ENCODE measurements around the gene ARHGEF7. TPM values are rescaled to one million over a fixed set of nuclear protein-coding genes. Genes with fewer than 3 reads are reported as not detected.

The ARHGEF7 gene
- total RNA-seq, 5 donors from 2014 or later (not counting 1 experiment from before 2014, with no cell fraction given) = 68.0 to 85.8 (median 83.7) TPM

DNA sequence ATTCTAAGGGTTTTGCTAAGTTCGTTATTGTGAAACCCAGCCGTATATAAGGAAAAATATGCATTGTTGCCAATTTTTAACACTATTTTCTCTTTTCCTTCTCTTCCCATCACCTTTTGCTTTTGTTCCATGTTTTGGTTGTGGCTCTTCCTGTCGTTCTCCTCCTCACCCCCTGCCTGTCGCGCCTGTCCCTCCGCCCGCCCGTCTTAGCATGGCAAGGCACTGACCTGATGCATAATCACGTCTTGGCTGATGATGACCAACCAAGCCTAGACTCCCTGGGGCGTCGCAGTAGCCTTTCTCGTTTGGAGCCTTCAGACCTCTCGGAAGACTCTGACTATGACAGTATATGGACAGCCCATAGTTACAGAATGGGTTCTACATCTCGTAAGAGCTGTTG is 176.8 kb downstream of the ARHGEF7 start:
- H3K9me3 Mint-ChIP-seq = no peaks in the 10 kb centered on the region
- ATAC-seq (replicated peaks in 1 of 4) = no peak
- H3K4me1 ChIP-seq (ENCODE audit: control insufficient read depth in 1 of 2, extremely low read depth in 1 of 2, insufficient read depth in 2 of 2, low read length in 2 of 2) = peaks cover 0 to 7% of the 10 kb centered on the region in 2 experiments
- peaks cover 71% of the 10 kb centered on the region for H3K36me3 Mint-ChIP-seq
- H3K27ac Mint-ChIP-seq = no peak overlapping the region
- POLR2A ChIA-PET = no interaction called here
- DNase-seq = no peak
- H3K4me3 ChIP-seq (ENCODE audit: control insufficient read depth in 1 of 2, extremely low read depth in 1 of 2, low read length in 1 of 2) = no peak overlapping the region
- peaks cover 11 to 28% (median 26%) of the 10 kb centered on the region in 3 donors for H3K4me1 Mint-ChIP-seq
- peaks cover 12 to 60% of the 10 kb centered on the region in 2 donors for H3K36me3 ChIP-seq (ENCODE audit: control insufficient read depth in 2 of 2, extremely low read depth in 1 of 2, insufficient read depth in 1 of 2, low read length in 1 of 2)
- CTCF ChIA-PET = no interaction called here
- no peak overlapping the region for H3K27ac ChIP-seq (ENCODE audit: low read length)
- no peaks in the 10 kb centered on the region for H3K27me3 ChIP-seq (replicated peaks in 1 of 2; ENCODE audit: control insufficient read depth in 2 of 2, extremely low read depth in 1 of 2, insufficient read depth in 2 of 2, low read length in 1 of 2)
- 96% methylated on average over 9 of the region's 14 CpGs for WGBS (ENCODE audit: insufficient coverage)
- H3K27me3 Mint-ChIP-seq = no peaks in the 10 kb centered on the region
- no peaks in the 10 kb centered on the region for H3K9me3 ChIP-seq
- no peak overlapping the region for H3K4me3 Mint-ChIP-seq

DNA sequence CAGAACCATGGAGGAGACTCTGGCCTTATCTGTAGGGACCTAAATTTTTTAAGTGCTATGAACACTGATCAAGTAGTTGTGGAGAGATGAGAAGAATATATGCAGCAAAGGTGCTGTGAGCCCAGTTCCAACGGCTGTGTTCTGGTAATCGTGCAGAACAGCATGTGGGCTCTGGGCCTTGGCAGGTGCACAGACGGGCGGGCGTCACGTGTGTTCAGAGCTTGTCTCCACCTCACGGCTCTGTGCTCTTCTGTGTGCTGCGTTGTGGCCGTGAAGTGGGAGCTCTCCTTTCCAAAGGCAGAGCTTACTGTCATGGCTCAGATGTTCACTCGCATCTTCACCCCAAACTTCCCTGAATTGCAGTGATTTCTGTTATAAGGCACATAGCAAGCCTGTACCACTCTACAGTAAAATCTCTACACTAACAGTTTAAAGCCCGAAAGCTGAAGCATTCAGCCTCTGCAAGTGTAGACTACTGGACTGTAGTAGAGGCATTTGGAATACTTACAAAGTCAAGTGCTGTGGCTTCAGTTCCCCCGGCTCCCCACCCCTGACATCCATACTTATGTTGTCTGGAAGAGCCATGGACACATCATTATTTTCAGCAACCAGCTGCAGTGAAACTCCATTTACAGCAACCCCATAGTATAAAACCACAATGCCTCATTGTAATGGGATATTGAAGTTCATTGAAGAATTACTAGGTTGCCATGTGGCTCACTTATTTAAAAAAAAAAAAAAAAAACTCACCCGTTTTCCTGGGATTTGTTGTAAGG is 177.8 kb downstream of the ARHGEF7 start:
- ChIA-PET CTCF (no interaction called here), POLR2A (no interaction called here)
- ATAC-seq (replicated peaks in 1 of 4) (no peak), DNase-seq (no peak)
- Mint-ChIP-seq H3K27ac (no peak overlapping the region), H3K4me3 (no peak overlapping the region), H3K4me1 (peaks cover 11 to 31% (median 26%) of the 10 kb centered on the region in 3 donors), H3K27me3 (no peaks in the 10 kb centered on the region), H3K9me3 (no peaks in the 10 kb centered on the region), H3K36me3 (peaks cover 71% of the 10 kb centered on the region)
- Histone ChIP-seq H3K27ac (ENCODE audit: low read length) (no peak overlapping the region), H3K9me3 (no peaks in the 10 kb centered on the region), H3K36me3 (ENCODE audit: control insufficient read depth in 2 of 2, extremely low read depth in 1 of 2, insufficient read depth in 1 of 2, low read length in 1 of 2) (peaks cover 12 to 50% of the 10 kb centered on the region in 2 donors), H3K4me1 (ENCODE audit: control insufficient read depth in 1 of 2, extremely low read depth in 1 of 2, insufficient read depth in 2 of 2, low read length in 2 of 2) (peaks cover 0 to 7% of the 10 kb centered on the region in 2 experiments), H3K27me3 (replicated peaks in 1 of 2; ENCODE audit: control insufficient read depth in 2 of 2, extremely low read depth in 1 of 2, insufficient read depth in 2 of 2, low read length in 1 of 2) (no peaks in the 10 kb centered on the region), H3K4me3 (ENCODE audit: control insufficient read depth in 1 of 2, extremely low read depth in 1 of 2, low read length in 1 of 2) (no peak overlapping the region)
- 97% methylated on average over 6 of the region's 13 CpGs for WGBS (ENCODE audit: insufficient coverage)

DNA sequence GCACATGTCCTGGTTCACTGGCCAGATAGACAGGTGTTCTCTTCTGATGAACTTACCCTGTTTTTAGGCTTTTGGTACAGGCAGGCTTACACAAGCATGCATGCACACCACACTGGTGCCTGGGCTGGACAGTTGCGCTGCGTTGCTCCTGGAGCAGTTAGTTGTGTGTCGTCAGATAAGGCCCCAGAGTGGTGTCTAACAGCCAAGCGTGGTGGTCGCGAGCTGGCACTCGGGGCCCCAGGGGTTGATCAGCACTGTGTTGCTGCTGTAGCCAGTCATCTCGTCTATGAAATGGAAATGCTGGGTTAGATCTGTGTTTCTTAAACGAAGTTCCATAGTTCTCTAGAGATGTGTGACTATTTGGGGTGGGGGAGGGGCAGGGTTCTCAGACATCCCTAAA is 180.8 kb downstream of the ARHGEF7 start:
- Histone ChIP-seq H3K4me3 (ENCODE audit: control insufficient read depth in 1 of 2, extremely low read depth in 1 of 2, low read length in 1 of 2) (no peak overlapping the region), H3K9me3 (no peaks in the 10 kb centered on the region), H3K27me3 (replicated peaks in 1 of 2; ENCODE audit: control insufficient read depth in 2 of 2, extremely low read depth in 1 of 2, insufficient read depth in 2 of 2, low read length in 1 of 2) (no peaks in the 10 kb centered on the region), H3K27ac (ENCODE audit: low read length) (no peak overlapping the region), H3K36me3 (ENCODE audit: control insufficient read depth in 2 of 2, extremely low read depth in 1 of 2, insufficient read depth in 1 of 2, low read length in 1 of 2) (peaks cover 6 to 37% of the 10 kb centered on the region in 2 donors), H3K4me1 (ENCODE audit: control insufficient read depth in 1 of 2, extremely low read depth in 1 of 2, insufficient read depth in 2 of 2, low read length in 2 of 2) (peaks cover 0 to 7% of the 10 kb centered on the region in 2 experiments)
- ChIA-PET CTCF (no interaction called here), POLR2A (no interaction called here)
- Mint-ChIP-seq H3K36me3 (peaks cover 74% of the 10 kb centered on the region), H3K27ac (no peak overlapping the region), H3K27me3 (no peaks in the 10 kb centered on the region), H3K4me1 (peaks cover 11 to 31% (median 26%) of the 10 kb centered on the region in 3 donors), H3K4me3 (no peak overlapping the region), H3K9me3 (no peaks in the 10 kb centered on the region)
- ATAC-seq (replicated peaks in 1 of 4) (no peak), DNase-seq (no peak)
- WGBS (ENCODE audit: insufficient coverage) = 95% methylated on average over 8 of the region's 9 CpGs

DNA sequence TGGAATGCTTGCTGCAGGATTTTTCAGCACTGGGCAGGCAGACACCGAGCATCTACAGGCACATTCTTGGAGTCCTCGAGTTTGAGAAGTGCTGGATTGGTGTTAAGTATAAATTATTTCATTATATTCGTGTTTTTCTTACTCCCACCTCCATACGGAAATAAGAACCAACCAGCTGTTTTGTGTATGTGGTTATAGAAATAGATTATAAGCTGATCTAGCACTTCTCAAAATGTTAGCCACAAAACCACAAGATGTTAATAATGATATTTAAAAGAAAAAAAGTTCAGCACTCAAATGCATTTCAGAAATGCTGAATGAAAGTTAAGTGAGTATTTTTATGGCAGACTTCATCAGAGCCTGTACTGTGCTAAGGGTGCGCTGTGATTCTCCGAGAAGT is 181.3 kb downstream of the ARHGEF7 start:
- POLR2A ChIA-PET = no interaction called here

DNA sequence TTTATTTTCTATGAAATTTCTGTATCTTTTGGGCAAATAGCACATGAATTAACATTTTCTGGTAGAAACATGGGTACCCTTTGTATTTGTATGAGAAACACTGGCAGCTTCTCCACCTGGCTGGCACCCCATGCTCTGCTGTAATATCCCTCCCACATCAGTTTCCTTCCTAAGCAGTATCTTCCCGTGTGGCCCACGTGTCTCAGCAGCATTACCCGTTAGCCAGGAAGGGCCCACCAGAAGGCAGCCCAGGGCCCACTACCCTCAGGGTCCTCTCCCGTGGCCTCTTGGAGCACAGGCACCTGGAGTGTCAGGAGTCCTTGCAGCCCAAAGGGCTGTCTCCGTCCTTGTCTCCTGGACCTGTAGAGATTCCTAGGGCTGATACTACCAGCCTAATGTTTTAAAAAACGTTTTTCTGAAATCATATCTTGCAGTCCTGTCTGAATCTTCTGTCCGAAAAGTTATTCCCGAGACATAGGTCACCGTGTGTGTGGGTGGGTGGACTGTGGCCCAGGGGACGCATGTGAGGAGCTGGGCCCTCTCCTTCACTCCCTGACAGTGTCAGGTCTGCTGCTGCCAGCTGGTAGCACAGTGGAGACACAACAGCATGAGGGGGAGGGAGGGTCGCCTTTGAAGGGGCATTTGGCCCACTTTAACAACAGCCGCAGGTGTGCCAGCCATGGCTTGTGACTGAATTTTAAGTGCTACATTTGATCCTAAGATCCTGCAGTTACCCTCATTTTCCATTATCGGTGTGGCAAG is 183.3 kb downstream of the ARHGEF7 start:
- H3K36me3 ChIP-seq (ENCODE audit: control insufficient read depth in 2 of 2, extremely low read depth in 1 of 2, insufficient read depth in 1 of 2, low read length in 1 of 2) = peaks cover 3 to 39% of the 10 kb centered on the region in 2 donors
- no peak for ATAC-seq (replicated peaks in 1 of 4)
- no peaks in the 10 kb centered on the region for H3K27me3 ChIP-seq (replicated peaks in 1 of 2; ENCODE audit: control insufficient read depth in 2 of 2, extremely low read depth in 1 of 2, insufficient read depth in 2 of 2, low read length in 1 of 2)

More for the DNA sequence above, 181.3 kb downstream of the ARHGEF7 start:
- H3K9me3 Mint-ChIP-seq = no peaks in the 10 kb centered on the region
- WGBS (ENCODE audit: insufficient coverage) = no CpG with 5 or more reads among the region's 6 CpGs
- H3K27me3 ChIP-seq (replicated peaks in 1 of 2; ENCODE audit: control insufficient read depth in 2 of 2, extremely low read depth in 1 of 2, insufficient read depth in 2 of 2, low read length in 1 of 2) = no peaks in the 10 kb centered on the region
- peaks cover 6 to 37% of the 10 kb centered on the region in 2 donors for H3K36me3 ChIP-seq (ENCODE audit: control insufficient read depth in 2 of 2, extremely low read depth in 1 of 2, insufficient read depth in 1 of 2, low read length in 1 of 2)
- H3K4me1 ChIP-seq (ENCODE audit: control insufficient read depth in 1 of 2, extremely low read depth in 1 of 2, insufficient read depth in 2 of 2, low read length in 2 of 2) = peaks cover 0 to 7% of the 10 kb centered on the region in 2 experiments
- no peak overlapping the region for H3K27ac ChIP-seq (ENCODE audit: low read length)
- no peak overlapping the region for H3K27ac Mint-ChIP-seq
- ATAC-seq (replicated peaks in 1 of 4) = no peak
- H3K4me3 ChIP-seq (ENCODE audit: control insufficient read depth in 1 of 2, extremely low read depth in 1 of 2, low read length in 1 of 2) = no peak overlapping the region
- CTCF ChIA-PET = no interaction called here
- peak in 1 of 35 experiments; percentile 8 for DNase-seq
- peaks cover 11 to 31% (median 26%) of the 10 kb centered on the region in 3 donors for H3K4me1 Mint-ChIP-seq
- H3K9me3 ChIP-seq = no peaks in the 10 kb centered on the region
- no peak overlapping the region for H3K4me3 Mint-ChIP-seq
- H3K27me3 Mint-ChIP-seq = no peaks in the 10 kb centered on the region
- H3K36me3 Mint-ChIP-seq = peaks cover 74% of the 10 kb centered on the region

DNA sequence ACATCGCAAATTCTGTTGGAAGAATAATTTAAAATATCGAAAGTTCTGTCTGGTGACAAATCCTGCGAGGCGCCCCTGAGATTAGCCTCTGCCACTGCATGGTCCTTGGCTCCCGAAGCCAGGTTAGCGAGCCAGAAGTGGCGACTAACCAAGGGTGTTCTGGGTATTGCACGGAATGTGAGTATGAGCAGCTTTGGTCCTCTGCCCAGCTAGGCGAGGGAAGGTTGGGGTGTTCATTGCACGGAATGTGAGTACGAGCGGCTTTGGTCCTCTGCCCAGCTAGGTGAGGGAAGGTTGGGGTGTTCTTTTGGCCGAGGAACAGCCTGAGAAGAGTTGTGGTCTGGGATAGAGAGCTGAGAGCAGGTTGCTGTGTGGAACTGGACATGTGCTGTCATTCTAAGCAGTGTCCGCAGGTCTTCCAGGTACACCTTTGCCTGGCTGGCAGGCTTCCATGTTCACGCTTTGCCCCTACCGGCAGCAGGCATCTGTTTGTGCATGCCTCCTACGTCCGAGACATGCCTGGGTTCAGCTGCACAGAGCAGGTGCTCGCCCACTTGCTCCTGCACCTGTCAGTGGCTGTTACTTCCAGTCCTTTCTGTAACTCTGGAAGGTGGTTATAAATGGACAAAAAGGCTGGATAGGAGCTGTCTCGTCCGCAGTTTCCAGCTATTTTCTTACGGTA is 187.1 kb downstream of the ARHGEF7 start:
- peaks cover 0 to 6% of the 10 kb centered on the region in 2 experiments for H3K4me1 ChIP-seq (ENCODE audit: control insufficient read depth in 1 of 2, extremely low read depth in 1 of 2, insufficient read depth in 2 of 2, low read length in 2 of 2)
- H3K9me3 Mint-ChIP-seq = no peaks in the 10 kb centered on the region
- H3K4me1 Mint-ChIP-seq = peaks cover 0 to 1% (median 0%) of the 10 kb centered on the region in 3 donors
- H3K27ac ChIP-seq (ENCODE audit: low read length) = no peak overlapping the region
- peaks cover 89% of the 10 kb centered on the region for H3K36me3 Mint-ChIP-seq
- ATAC-seq (replicated peaks in 1 of 4) (no peak), DNase-seq (no peak)
- H3K27me3 ChIP-seq (replicated peaks in 1 of 2; ENCODE audit: control insufficient read depth in 2 of 2, extremely low read depth in 1 of 2, insufficient read depth in 2 of 2, low read length in 1 of 2) = no peaks in the 10 kb centered on the region
- peaks cover 10 to 64% of the 10 kb centered on the region in 2 donors for H3K36me3 ChIP-seq (ENCODE audit: control insufficient read depth in 2 of 2, extremely low read depth in 1 of 2, insufficient read depth in 1 of 2, low read length in 1 of 2)
- H3K27me3 Mint-ChIP-seq = no peaks in the 10 kb centered on the region
- H3K4me3 ChIP-seq (ENCODE audit: control insufficient read depth in 1 of 2, extremely low read depth in 1 of 2, low read length in 1 of 2) = no peak overlapping the region
- no peaks in the 10 kb centered on the region for H3K9me3 ChIP-seq
- 95% methylated on average over 19 of the region's 22 CpGs for WGBS (ENCODE audit: insufficient coverage)
- CTCF ChIA-PET = no interaction called here
- no peak overlapping the region for H3K27ac Mint-ChIP-seq
- H3K4me3 Mint-ChIP-seq = no peak overlapping the region
- POLR2A ChIA-PET = interaction anchor here in 1 of 2 donors (0.7 kb wide), 1 partner anchor 187 kb away, joined by 3 read pairs; no protein-coding TSS in a partner anchor

More for the DNA sequence above, 183.3 kb downstream of the ARHGEF7 start:
- Histone ChIP-seq H3K4me1 (ENCODE audit: control insufficient read depth in 1 of 2, extremely low read depth in 1 of 2, insufficient read depth in 2 of 2, low read length in 2 of 2) (peaks cover 0 to 9% of the 10 kb centered on the region in 2 experiments), H3K9me3 (no peaks in the 10 kb centered on the region), H3K27ac (ENCODE audit: low read length) (no peak overlapping the region), H3K4me3 (ENCODE audit: control insufficient read depth in 1 of 2, extremely low read depth in 1 of 2, low read length in 1 of 2) (no peak overlapping the region)
- no peak overlapping the region for H3K4me3 Mint-ChIP-seq
- no peak overlapping the region for H3K27ac Mint-ChIP-seq
- peaks cover 77% of the 10 kb centered on the region for H3K36me3 Mint-ChIP-seq
- DNase-seq = no peak
- peaks cover 11 to 31% (median 26%) of the 10 kb centered on the region in 3 donors for H3K4me1 Mint-ChIP-seq
- H3K27me3 Mint-ChIP-seq = no peaks in the 10 kb centered on the region
- 95% methylated on average over 12 of the region's 13 CpGs for WGBS (ENCODE audit: insufficient coverage)
- ChIA-PET CTCF (interaction anchor here in 1 of 2 donors (0.7 kb wide), 1 partner anchor 888 kb away, joined by 5 read pairs; no protein-coding TSS in a partner anchor), POLR2A (no interaction called here)
- H3K9me3 Mint-ChIP-seq = no peaks in the 10 kb centered on the region
